Activated naive CD4-positive, alpha-beta T cell treated with anti-CD3 and anti-CD28 coated beads, Interleukin-2, amount 50 U/mL, for 16 hours (primary cell): Measurements from ENCODE around the gene BRINP1.

Source experiments
- DNase-seq: peaks from one replicate; pipeline ENCODE4 v3.0.0-alpha.2; 2020

BRINP1 gene

GRCh38 chr9:119273984-119274665 lies 95.1 kb downstream of the BRINP1 start:
- DNase-seq: no peak

DNA sequence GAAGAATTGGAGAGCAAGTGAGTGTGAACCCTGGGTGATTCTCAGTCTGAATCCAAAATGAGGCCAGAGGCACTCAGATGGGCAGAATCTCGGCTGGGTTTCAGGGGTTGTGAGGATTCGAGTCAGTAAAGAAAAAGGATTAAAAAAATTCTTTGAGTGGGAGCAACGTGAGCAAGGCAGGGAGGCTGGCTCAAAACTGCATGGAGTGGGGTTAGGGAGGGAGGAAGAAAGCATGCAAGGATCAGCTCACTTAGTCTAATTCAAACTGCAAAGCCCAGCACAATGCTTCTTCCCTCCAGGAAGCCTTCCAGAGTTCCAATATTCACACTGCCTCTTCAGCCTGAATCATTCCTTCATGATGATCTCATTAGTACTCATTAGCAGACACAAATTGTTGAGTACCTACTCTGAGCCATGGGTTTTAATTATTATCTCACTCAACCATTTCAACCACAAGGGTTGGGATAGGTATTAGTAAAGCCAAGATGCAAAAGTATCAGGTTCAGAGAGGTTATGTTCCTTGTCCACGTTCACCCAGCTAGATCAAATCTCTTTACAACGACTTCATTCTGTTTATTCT lies 95.8 kb downstream of the BRINP1 start:
- DNase-seq: no peak

DNA sequence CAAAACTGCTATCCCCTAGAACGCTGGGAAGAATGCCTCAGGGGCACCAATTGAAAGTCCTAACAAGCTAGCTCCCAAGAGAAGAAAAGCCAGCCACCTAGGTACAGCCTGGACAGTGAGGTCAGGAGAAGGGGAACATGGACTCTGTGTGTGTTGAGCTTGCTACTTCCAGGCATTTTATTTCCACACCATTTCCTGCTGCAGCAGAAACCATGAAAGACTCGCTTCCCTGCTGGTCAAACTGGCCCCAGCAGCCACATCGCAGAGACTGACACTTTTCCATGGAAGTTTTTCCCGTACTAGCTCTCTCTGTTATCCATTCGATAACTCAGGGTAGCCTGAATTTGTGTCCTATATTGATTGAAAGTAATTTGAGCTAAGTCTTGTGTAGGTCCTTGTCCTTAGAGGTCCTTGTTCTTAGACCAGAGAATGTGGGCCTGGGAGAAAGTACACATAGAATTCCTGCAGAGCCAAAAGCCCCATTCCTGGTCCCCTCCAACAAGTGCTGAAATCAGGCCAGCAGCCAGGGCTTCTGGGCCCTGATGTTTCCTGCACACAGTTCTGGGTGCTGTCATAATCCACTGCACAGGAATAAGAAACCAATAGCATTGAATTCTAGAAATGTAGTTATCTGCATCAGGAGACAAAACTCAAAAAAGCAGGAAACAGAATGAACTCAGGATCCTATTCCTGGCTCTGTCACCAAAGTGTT lies 96.6 kb downstream of the BRINP1 start:
- DNase-seq: no peak

GRCh38 chr9:119268985-119269384 lies 100.2 kb downstream of the BRINP1 start:
- no peak for DNase-seq

GRCh38 chr9:119264165-119264564 lies 105.1 kb downstream of the BRINP1 start:
- DNase-seq: no peak

DNA sequence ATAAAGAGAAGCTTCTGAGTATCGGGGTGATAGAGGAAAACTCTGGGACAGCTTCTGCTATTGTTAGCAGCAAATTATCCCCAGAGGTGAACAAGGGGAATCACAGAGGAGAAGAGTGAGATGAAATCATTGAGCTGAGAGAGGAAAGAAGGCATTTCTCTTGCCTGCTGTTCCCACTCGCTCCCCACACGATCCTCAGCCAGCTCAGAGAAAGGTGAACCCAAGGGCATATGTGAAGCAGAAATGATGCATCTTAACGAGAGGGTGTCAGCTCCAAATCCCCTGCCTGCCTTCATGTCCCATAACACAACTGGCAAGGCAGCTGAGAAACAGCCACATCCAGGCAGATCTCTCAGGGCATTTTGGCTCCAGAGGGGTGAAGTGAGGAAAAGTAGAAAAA lies 111.6 kb downstream of the BRINP1 start:
- no peak for DNase-seq

DNA sequence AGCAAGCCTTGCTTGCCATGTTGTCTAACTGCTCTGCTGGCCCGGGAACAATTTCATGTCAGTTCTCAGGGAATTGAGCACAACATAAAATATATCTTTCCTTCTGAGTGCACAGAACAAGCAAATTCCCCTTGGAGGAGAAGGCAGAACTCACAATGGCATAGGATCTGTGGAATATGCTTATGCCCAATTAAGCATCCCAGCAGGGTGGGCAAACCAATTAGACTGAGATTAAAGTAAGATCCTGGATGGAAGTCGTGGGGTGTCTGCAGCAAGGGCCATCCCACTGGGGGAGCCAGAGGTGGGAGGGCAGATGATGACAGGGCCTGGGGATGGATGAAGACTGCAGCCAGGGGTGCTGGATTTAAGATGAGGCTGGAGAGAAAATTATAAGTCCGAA lies 114.1 kb downstream of the BRINP1 start:
- no peak for DNase-seq

- no peak for DNase-seq
Measured at GRCh38 chr9:119252671-119253299, 116.5 kb downstream of the BRINP1 start.

DNA sequence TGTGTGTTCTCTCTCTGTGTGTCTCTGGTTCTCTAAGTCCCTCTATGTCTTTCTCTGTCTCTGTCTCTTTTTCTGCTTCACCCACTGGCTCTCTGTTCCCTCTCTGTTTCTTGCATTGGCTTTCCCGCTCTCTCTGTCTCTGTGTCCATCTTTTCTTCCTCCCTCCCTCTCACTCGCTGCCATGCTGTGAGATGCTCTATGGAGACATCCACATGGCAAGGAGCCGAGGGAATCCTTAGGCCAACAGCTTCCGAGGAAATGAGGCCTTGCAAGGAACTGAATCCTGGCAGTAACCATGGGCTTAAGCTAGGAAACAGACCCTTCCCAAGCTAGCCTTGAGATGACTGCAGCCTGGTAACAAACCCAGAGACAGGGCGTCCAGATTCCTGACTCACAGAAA lies 117.3 kb downstream of the BRINP1 start:
- DNase-seq: no peak

DNA sequence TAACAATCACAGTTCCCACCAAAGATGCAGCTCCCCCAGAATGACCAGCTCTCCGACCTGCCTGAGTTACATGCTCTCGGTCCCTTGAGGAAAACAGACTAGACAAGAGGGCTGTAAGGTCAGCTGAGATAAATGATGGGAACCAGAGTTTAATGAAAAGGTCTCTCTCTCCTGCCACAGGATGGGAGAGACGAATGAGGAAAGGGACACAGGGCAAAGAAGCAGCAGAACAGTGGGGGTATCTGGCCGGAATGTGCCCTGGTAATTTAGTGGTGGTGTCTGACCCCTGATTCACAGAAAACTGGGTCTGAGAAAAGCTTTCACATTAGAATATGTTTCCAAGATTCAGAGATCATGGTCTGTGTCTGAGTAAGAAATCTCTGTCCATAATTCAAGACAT lies 118.5 kb downstream of the BRINP1 start:
- no peak for DNase-seq

DNA sequence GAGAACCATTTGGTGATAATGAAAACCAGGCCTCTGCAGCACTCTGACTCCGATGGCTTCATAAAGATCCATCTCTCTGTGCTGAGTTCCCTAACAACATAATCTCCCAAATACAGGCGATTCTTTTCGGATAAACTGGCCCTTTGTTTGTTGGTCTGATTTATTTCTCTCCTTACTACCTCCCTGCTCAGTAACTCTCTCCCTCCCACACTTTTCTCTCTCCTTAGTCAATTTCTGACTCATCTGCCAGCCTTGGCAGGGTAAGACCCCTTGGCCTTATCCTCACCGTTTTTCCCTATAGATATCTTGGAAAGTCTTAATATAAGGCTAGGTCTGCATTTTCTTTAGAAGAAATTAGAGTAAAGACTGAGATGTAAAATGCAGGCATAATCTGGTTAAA lies 128.7 kb downstream of the BRINP1 start:
- DNase-seq: no peak

DNA sequence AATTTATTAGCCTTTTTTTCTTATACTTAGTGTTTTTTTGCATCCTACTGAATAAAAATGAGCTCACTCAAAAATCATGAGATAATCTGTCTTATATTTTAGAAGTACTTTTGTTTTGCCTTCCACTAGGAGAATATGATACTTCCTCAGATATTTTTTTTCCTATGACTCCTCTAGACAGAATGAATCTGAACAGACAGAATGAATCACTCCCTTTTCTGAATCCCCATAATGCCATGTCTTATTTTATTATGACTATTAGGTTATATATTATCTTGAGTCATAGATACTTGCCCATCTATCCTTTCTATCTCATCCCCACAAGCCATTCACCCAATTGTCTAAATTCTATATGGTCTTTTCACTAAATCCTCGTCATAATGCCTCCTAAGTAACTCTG lies 134.6 kb downstream of the BRINP1 start:
- DNase-seq: no peak

DNA sequence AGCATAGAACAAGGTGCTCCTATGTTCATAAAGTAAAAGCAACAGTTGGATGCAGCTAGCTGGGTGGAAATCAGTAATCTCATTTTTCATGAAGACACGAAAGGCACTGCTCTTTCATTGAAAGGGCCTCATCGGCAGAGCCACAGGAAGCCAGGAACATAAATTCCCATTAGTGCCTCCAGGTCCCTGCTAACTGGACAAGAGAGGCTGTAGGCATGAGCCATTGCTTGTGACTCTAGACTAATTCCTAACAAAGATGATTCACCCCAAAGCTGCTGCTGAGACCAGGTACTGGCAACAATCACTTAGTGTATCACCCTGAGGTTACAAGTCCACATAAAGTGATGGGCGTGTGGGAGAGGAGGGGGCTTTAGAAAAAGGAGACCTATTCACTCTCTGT lies 141.8 kb downstream of the BRINP1 start:
- no peak for DNase-seq

- DNase-seq: no peak
Measured at GRCh38 chr9:119224431-119224830, 144.8 kb downstream of the BRINP1 start.

DNA sequence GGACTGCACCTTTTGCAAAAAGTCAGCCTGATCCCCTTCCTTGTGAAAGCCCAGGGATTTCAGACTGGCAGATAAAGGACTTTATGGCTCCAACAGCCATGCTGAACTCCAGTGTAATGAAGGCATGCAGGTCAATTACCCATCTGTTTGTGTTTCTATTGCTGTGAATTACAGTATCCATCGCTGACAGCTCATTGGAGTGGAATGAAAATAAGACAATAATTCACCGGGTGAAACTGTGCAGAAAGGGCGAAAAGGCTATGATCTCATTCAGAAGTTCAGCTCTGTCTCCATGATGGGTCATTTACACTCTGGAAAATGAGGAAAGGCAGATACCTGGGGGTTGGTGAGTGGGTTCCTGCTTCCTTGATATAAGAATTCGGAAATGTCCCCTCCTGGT lies 148.0 kb downstream of the BRINP1 start:
- no peak for DNase-seq

- DNase-seq: no peak
Measured at GRCh38 chr9:119218293-119218692, 150.9 kb downstream of the BRINP1 start.

DNA sequence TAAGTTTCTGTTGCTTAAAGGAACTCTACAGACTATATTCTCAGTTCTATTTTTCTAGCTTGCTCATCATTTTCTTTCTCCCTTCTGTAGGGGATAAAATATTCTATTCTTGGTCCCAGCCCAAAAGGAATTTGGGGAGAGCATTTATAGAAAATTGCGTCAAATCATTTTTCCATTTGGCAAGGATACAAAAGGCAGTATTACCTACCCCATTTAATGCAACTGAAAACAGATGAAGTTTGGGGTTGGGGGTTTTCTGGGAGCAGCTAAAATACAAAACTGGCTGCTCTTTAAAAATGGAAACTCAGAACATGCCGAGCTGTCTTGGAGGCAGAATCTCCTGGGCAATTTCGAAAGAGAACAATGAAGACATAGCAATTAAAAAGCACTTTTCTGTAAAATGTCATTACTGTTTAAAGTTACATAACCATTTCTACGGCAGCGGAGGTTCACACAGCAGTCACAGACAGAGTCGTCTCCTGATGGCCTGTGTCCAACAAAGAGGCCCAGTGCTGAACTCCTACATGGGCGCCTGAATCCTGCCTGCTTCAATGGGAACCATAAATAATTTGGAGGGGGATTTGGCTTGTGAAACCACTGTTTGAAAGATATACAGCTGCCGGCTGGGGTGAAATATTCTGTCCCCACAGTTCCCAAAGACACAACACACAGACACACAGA lies 152.4 kb downstream of the BRINP1 start:
- DNase-seq: no peak

- DNase-seq: no peak
Measured at GRCh38 chr9:119215651-119216050, 153.6 kb downstream of the BRINP1 start.

DNA sequence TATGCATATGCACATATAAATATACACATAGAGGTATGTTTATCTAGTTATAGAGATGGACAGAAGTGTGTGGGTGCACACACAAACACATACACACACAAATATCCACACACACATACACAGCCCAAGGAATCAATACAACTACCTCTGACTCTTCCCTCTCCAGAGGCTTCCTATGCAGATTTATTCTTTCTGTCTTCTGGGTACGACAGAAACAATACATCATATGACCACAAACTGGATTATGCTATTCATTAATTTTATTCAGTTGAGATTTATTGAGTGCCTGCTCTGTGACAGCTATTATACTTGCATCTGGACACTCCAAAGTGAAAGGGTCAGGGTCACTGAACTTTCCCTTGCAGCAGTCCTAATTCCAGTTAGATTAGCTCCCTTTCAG lies 155.8 kb downstream of the BRINP1 start:
- no peak for DNase-seq

GRCh38 chr9:119197893-119198607 lies 171.2 kb downstream of the BRINP1 start:
- no peak for DNase-seq

- DNase-seq: no peak
Measured at GRCh38 chr9:119195521-119195920, 173.7 kb downstream of the BRINP1 start.

- DNase-seq: no peak
Measured at GRCh38 chr9:119185298-119185697, 183.9 kb downstream of the BRINP1 start.
